ENCODE data around the gene PRKAG1.

The PRKAG1 gene

GRCh38 chr12:48960834-48961233 is 57.7 kb downstream of the PRKAG1 start:
- DNase-seq: no peak

DNA sequence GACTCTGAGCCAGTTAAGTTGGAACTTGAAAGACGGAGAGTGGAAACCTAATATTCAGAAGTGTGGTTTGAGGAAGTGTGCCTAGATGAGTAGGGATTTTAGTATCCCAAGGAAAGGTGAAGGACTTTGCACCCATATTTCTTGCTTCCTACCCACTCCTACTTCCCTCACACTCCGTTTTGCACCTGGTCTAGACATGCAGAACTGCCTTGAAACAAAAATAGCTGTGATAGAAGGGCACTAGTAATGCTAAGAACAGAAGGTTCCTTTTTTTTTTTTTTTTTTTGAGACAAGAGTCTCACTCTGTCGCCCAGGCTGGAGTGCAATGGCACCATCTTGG is 60.6 kb downstream of the PRKAG1 start:
- DNase-seq: no peak

GRCh38 chr12:48957141-48958048 is 61.2 kb downstream of the PRKAG1 start, which contains the start of gene ARF3:
Gene ARF3, minus strand, starts transcription at chr12:48957487. Its CDS starts 16,392 bp downstream, at chr12:48941095.
- peak; percentile 92 for DNase-seq

DNA sequence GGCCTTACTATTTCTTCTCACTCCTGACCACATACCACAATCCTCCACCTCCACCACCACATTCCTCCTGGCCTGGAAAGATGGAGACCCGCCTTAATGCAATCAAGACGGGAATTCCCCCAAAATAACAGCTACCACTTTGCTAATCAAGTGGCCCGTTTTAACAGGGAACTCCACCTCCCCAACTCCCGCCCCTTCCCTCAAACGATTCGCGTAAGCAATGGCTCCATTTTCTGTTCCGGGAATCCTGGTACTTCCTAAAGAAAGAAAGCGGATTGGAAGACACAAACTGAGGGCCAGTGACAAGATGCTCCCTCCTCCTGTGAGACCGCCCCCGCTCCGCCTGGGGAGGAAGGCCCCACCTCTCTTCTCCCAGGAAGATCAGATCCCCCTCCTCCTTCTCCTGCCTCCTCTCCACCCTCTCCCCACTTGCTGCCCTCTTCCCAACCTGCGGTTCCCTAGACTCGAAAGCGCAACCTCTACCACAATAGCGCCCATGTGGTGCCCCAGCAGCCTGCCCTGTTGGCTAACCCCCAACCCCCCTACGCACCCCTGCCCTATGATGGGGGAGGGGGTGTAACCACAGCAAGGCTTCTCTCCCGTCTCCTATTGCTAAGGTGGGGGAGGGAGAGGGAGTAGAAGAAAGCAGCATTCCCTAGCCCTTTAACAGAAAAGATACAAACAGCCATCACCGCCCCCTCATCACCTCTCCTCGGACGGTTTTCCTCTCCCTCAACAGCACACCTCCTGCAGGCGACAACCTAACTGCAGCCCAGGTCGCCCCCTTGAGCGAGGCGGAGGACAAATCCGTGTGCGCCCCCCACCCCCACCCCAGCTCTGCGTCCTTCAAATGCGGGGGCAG is 62.1 kb downstream of the PRKAG1 start:
- DNase-seq: peak; percentile 77

- no peak for DNase-seq
Measured at GRCh38 chr12:48954841-48955501, 63.6 kb downstream of the PRKAG1 start.

- DNase-seq: no peak
Measured at GRCh38 chr12:48954061-48954460, 64.5 kb downstream of the PRKAG1 start.

- no peak for DNase-seq
Measured at GRCh38 chr12:48952691-48953090, 65.9 kb downstream of the PRKAG1 start.
